ENCODE measurements around the gene NELFCD.
A peak's percentile ranks its signal among the peaks of the same experiment; 100 is the strongest.

Gene NELFCD

DNA sequence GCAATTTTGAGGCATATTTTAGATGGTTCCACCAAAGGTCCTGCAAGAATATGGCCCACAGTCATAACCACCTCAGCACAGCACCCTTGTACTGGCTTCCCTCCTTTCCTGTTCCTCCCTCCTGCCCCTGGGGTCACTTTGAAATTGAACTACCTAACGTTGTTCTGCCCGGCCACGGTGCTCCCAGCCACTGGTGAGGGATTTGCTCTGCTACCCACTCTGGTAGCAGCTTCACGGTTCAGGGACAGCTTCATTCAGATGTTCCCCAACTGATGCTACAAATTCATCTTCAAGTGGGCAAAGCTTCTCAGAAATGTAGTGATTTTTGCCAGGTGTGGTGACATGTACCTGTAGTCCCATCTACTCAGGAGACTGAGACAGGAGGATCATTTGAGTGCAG is 7.9 kb upstream of the NELFCD start:
- no peak overlapping the region for H3K4me3 ChIP-seq (ENCODE audit: insufficient read length, low read depth)
- H3K4me1 ChIP-seq (ENCODE audit: insufficient read depth, insufficient read length) = no peaks in the 10 kb centered on the region
- TF ChIP-seq YY1 (IDR thresholded peaks at IDR 0.05; ENCODE audit: insufficient read depth, insufficient read length) (no peak), SUZ12 (IDR thresholded peaks at IDR 0.05; ENCODE audit: extremely low read depth, insufficient read depth, insufficient read length) (no peak), ZNF274 (IDR thresholded peaks at IDR 0.05; ENCODE audit: low read depth, low read length) (no peak)
- no peak overlapping the region for H3K9ac ChIP-seq (ENCODE audit: insufficient read length, low read depth)
- H3K27me3 ChIP-seq (ENCODE audit: insufficient read depth, insufficient read length) = no peaks in the 10 kb centered on the region
- H3K36me3 ChIP-seq (ENCODE audit: insufficient read depth, insufficient read length, low read length) = no peaks in the 10 kb centered on the region
- no peak for DNase-seq (ENCODE audit: low read depth, low spot score)
- H3K9me3 ChIP-seq (ENCODE audit: insufficient read depth, low read length) = peaks cover 13% of the 10 kb centered on the region

DNA sequence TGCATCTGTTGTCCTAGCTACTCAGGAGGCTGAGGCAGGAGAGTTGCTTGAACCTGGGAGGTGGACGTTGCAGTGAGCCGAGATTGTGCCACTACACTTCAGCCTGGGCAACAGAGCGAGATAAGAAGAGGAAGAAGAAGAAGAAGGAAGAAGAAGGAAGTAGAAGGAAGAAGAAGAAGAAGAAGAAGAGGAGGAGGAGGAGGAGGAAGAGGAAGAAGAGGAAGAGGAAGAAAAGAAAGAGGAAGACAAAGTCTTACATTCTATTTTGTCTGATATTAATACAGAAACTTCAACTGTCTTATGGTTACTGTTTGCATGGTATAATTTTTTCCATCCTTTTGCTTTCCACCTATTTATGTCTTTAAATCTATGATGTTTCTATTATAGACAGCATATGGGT is 7.2 kb upstream of the NELFCD start:
- H3K4me3 ChIP-seq (ENCODE audit: insufficient read length, low read depth) = no peak overlapping the region
- H3K9ac ChIP-seq (ENCODE audit: insufficient read length, low read depth) = no peak overlapping the region
- DNase-seq (ENCODE audit: low read depth, low spot score) = no peak
- H3K9me3 ChIP-seq (ENCODE audit: insufficient read depth, low read length) = peaks cover 13% of the 10 kb centered on the region
- H3K27me3 ChIP-seq (ENCODE audit: insufficient read depth, insufficient read length) = no peaks in the 10 kb centered on the region
- no peak for TF ChIP-seq ZNF274 (IDR thresholded peaks at IDR 0.05; ENCODE audit: low read depth, low read length)
- TF ChIP-seq SUZ12 (IDR thresholded peaks at IDR 0.05; ENCODE audit: extremely low read depth, insufficient read depth, insufficient read length) = no peak
- TF ChIP-seq YY1 (IDR thresholded peaks at IDR 0.05; ENCODE audit: insufficient read depth, insufficient read length) = no peak
- no peaks in the 10 kb centered on the region for H3K36me3 ChIP-seq (ENCODE audit: insufficient read depth, insufficient read length, low read length)
- no peaks in the 10 kb centered on the region for H3K4me1 ChIP-seq (ENCODE audit: insufficient read depth, insufficient read length)

DNA sequence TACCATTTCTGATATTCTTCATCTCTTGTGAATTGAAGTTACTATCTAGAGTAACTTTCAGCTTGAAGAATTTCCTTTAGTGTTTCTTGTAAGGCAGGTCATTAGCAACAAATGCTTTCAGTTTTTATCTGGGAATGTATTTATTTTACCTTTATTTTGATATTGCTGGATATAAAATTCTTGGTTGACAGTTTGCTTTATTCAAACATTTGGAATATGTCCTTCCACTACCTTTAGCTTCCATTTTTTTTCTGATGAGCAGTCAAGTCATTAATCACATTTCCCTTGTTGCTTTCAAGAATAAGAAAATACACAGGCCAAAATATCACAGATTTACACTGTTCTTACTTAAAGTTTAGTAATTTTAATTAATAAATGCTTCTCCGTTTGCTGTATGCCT is 5.7 kb upstream of the NELFCD start:
- peaks cover 13% of the 10 kb centered on the region for H3K9me3 ChIP-seq (ENCODE audit: insufficient read depth, low read length)

DNA sequence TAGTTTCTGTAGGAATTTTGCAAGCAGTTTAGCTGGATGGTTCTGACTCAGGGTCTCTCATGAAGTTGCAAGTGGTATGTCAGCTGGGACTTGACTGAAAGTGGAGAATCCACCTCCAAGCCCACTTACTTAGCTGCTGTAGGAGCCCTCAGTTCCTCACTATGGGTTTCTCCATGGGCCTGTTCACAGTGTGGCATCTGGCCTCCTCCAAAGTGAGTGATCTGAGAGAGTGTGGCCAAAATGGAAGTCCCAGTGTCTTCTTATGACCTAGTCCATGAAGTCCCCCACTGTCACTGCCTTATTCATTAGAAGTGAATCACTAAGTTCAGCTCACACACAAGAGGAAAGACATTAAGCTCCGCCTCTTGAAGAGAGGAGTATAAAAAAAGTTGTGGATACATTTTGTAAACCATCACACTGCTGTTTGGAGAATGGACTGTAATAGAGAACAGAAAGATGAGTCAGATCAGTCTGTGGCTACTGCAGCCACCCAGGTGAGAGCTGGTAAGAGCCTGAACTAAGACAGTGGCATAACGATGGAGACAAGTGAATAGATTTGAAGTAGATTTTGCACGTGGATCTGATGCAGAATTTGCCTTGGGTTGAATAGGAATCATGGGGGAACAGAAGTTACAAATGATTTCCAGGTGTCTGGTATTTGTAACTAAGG is 4.9 kb upstream of the NELFCD start:
- no peak for DNase-seq (ENCODE audit: low read depth, low spot score)
- TF ChIP-seq SUZ12 (IDR thresholded peaks at IDR 0.05; ENCODE audit: extremely low read depth, insufficient read depth, insufficient read length) = no peak
- no peak for TF ChIP-seq ZNF274 (IDR thresholded peaks at IDR 0.05; ENCODE audit: low read depth, low read length)
- TF ChIP-seq YY1 (IDR thresholded peaks at IDR 0.05; ENCODE audit: insufficient read depth, insufficient read length) = no peak
- Histone ChIP-seq H3K9me3 (ENCODE audit: insufficient read depth, low read length) (peaks cover 13% of the 10 kb centered on the region), H3K4me3 (ENCODE audit: insufficient read length, low read depth) (no peak overlapping the region), H3K36me3 (ENCODE audit: insufficient read depth, insufficient read length, low read length) (no peaks in the 10 kb centered on the region), H3K4me1 (ENCODE audit: insufficient read depth, insufficient read length) (no peaks in the 10 kb centered on the region), H3K27me3 (ENCODE audit: insufficient read depth, insufficient read length) (no peaks in the 10 kb centered on the region), H3K9ac (ENCODE audit: insufficient read length, low read depth) (no peak overlapping the region)

More for the DNA sequence above, 5.7 kb upstream of the NELFCD start:
- TF ChIP-seq ZNF274 (IDR thresholded peaks at IDR 0.05; ENCODE audit: low read depth, low read length) = no peak
- no peak for TF ChIP-seq SUZ12 (IDR thresholded peaks at IDR 0.05; ENCODE audit: extremely low read depth, insufficient read depth, insufficient read length)
- TF ChIP-seq YY1 (IDR thresholded peaks at IDR 0.05; ENCODE audit: insufficient read depth, insufficient read length) = no peak
- DNase-seq (ENCODE audit: low read depth, low spot score) = no peak
- Histone ChIP-seq H3K4me1 (ENCODE audit: insufficient read depth, insufficient read length) (no peaks in the 10 kb centered on the region), H3K4me3 (ENCODE audit: insufficient read length, low read depth) (no peak overlapping the region), H3K36me3 (ENCODE audit: insufficient read depth, insufficient read length, low read length) (no peaks in the 10 kb centered on the region), H3K9ac (ENCODE audit: insufficient read length, low read depth) (no peak overlapping the region), H3K27me3 (ENCODE audit: insufficient read depth, insufficient read length) (no peaks in the 10 kb centered on the region)

DNA sequence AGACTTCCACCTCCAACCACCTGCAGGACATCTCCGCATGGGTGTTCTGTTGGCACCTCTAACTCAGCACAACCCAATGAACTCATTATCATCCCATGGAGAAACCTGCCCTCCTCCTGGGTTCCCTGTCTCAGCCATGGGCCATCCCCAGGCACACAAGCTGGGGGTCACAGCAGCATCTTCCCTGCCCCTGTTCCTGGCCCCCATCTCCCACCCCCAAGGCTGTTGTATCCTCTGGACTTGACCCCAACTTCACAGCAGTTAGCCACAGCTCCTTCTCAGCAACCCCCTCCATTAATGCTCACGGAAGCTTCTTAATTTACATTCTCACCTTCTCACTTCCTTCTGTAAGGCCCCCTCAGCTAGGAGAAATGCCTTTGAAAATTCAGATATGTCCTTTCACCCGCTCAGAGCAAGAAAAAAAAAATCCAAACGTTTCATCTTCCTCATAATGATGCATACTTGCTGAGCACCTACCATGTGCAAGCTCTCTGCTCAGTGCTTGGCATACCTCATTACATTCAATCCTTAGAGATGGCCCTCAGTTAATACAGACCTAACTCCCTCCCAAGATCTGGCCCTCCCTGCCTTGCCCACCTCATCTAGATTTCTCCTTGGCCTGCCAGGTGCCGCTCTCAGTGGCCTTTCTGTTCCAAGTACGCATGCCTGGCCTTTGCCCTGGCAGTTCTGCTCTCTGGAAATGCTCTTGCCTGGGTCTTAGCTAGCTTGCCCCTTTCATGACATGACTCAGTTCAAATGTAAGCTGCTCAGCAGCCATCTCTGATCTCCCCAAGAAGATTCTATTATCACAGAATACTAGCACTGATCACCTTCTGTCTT is 2.5 kb upstream of the NELFCD start:
- Histone ChIP-seq H3K27me3 (ENCODE audit: insufficient read depth, insufficient read length) (no peaks in the 10 kb centered on the region), H3K36me3 (ENCODE audit: insufficient read depth, insufficient read length, low read length) (peaks cover 7% of the 10 kb centered on the region), H3K4me1 (ENCODE audit: insufficient read depth, insufficient read length) (peaks cover 5% of the 10 kb centered on the region), H3K9me3 (ENCODE audit: insufficient read depth, low read length) (peaks cover 13% of the 10 kb centered on the region), H3K9ac (ENCODE audit: insufficient read length, low read depth) (no peak overlapping the region), H3K4me3 (ENCODE audit: insufficient read length, low read depth) (no peak overlapping the region)
- TF ChIP-seq ZNF274 (IDR thresholded peaks at IDR 0.05; ENCODE audit: low read depth, low read length) (no peak), SUZ12 (IDR thresholded peaks at IDR 0.05; ENCODE audit: extremely low read depth, insufficient read depth, insufficient read length) (no peak), YY1 (IDR thresholded peaks at IDR 0.05; ENCODE audit: insufficient read depth, insufficient read length) (no peak)
- DNase-seq (ENCODE audit: low read depth, low spot score) = no peak

DNA sequence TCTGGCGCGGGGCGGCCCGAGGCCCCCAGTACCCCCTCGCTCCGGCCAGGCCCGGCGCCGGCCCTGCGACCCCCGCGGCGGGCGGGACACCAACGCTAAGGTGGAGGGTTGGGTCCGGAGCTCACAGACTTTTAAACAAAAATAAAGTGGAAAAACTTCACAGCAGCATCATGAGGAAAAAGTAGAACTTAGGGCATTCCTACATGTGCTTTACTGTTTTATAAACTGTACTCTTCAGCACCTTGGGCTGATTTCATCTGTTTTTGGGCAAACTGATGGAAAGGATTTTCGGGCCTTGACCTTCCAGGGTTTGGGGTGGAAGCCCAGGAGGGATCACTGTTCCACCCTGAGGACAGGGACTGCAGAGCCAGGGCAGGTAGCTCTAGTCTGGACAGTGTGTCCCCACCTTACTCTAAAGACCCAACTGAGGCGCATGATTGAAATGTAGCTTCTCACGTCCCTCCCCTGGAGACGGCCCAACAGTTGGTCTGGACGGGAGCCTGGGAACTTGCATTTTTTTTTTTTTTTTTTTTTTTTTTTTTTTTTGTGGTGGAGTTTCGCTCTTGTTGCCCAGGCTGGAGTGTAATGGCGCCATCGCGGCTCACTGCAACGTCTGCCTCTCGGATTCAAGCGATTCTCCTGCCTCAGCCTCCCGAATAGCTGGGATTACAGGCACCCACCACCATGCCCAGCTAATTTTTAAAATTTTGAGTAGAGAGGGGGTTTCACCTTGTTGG is 740 bp downstream of the NELFCD start:
- TF ChIP-seq SUZ12 (IDR thresholded peaks at IDR 0.05; ENCODE audit: extremely low read depth, insufficient read depth, insufficient read length) = no peak
- TF ChIP-seq YY1 (IDR thresholded peaks at IDR 0.05; ENCODE audit: insufficient read depth, insufficient read length) = no peak
- no peak for TF ChIP-seq ZNF274 (IDR thresholded peaks at IDR 0.05; ENCODE audit: low read depth, low read length)
- Histone ChIP-seq H3K9me3 (ENCODE audit: insufficient read depth, low read length) (no peaks in the 10 kb centered on the region), H3K4me1 (ENCODE audit: insufficient read depth, insufficient read length) (peaks cover 5% of the 10 kb centered on the region), H3K9ac (ENCODE audit: insufficient read length, low read depth) (peak overlapping the region; percentile 94), H3K4me3 (ENCODE audit: insufficient read length, low read depth) (peak overlapping the region; percentile 51), H3K36me3 (ENCODE audit: insufficient read depth, insufficient read length, low read length) (peaks cover 29% of the 10 kb centered on the region), H3K27me3 (ENCODE audit: insufficient read depth, insufficient read length) (no peaks in the 10 kb centered on the region)
- no peak for DNase-seq (ENCODE audit: low read depth, low spot score)
